Mesenchymal stem cell (in vitro differentiated cells and primary cell): ENCODE measurements around the gene TCAP.

ENCODE experiments used
- DNase-seq: peaks from one replicate; pipeline ENCODE4 v3.0.0-alpha.2; 2013
- H2AFZ ChIP-seq: one replicate; pipeline ENCODE4 v1.6.1; 2013; ENCODE audit warnings: low read depth, mild to moderate bottlenecking, control low read depth, inconsistent platforms, low read length, moderate library complexity
- H2AK5ac ChIP-seq: 2 replicates; pipeline ENCODE4 v1.6.1; 2013; ENCODE audit warnings: low read length, moderate library complexity, mild to moderate bottlenecking, inconsistent platforms; ENCODE audit not compliant: severe bottlenecking
- H2BK120ac ChIP-seq: one replicate; pipeline ENCODE4 v1.6.1; 2013; ENCODE audit warnings: low read depth, mild to moderate bottlenecking, inconsistent platforms, low read length, moderate library complexity
- H2BK12ac ChIP-seq, 2 experiments: one replicate each; pipeline ENCODE4 v1.6.1; 2013; ENCODE audit warnings: inconsistent platforms in 2 of 2, low read length in 2 of 2, mild to moderate bottlenecking in 2 of 2, moderate library complexity in 2 of 2, control low read depth in 1 of 2
- H2BK15ac ChIP-seq: one replicate; pipeline ENCODE4 v1.6.1; 2013; ENCODE audit warnings: mild to moderate bottlenecking, low read depth, inconsistent platforms; ENCODE audit not compliant: poor library complexity, severe bottlenecking
- H2BK5ac ChIP-seq: 2 replicates; pipeline ENCODE4 v1.6.1; 2013; ENCODE audit warnings: low read depth, mild to moderate bottlenecking, low read length, control low read depth, inconsistent platforms; ENCODE audit not compliant: poor library complexity, severe bottlenecking
- H3K14ac ChIP-seq, 2 experiments: one replicate each; pipeline ENCODE4 v1.6.1; 2013; ENCODE audit warnings: inconsistent platforms in 2 of 2, low read length in 2 of 2, control low read depth in 1 of 2, mild to moderate bottlenecking in 1 of 2, moderate library complexity in 1 of 2
- H3K18ac ChIP-seq, 2 experiments: one replicate each; pipeline ENCODE4 v1.6.1; 2013; ENCODE audit warnings: inconsistent platforms in 2 of 2, low read length in 2 of 2, control low read depth in 1 of 2, low read depth in 1 of 2, mild to moderate bottlenecking in 1 of 2
- H3K23ac ChIP-seq, 2 experiments: one replicate each; pipeline ENCODE4 v1.6.1; 2013; ENCODE audit warnings: inconsistent platforms in 2 of 2, low read length in 2 of 2, mild to moderate bottlenecking in 2 of 2, moderate library complexity in 2 of 2, control low read depth in 1 of 2
- H3K27ac ChIP-seq: 2 replicates; pipeline ENCODE4 v1.5.1; 2013; ENCODE audit warnings: mild to moderate bottlenecking, moderate library complexity, low read length, control low read depth, inconsistent platforms; ENCODE audit not compliant: poor library complexity, severe bottlenecking
- H3K27me3 ChIP-seq, 2 experiments: 2 replicates each; pipeline versions ENCODE4 v1.6.1 to v1.7.0; 2013; ENCODE audit warnings: low read length in 2 of 2, mild to moderate bottlenecking in 2 of 2, moderate library complexity in 2 of 2, control low read depth in 1 of 2, inconsistent platforms in 1 of 2; ENCODE audit not compliant: control insufficient read depth in 1 of 2, insufficient read depth in 1 of 2
- H3K36me3 ChIP-seq, 2 experiments: 2 replicates each; pipeline versions ENCODE4 v1.6.1 to v1.7.0; 2013; ENCODE audit warnings: low read length in 2 of 2, control low read depth in 1 of 2, inconsistent platforms in 1 of 2, low read depth in 1 of 2, mild to moderate bottlenecking in 1 of 2; ENCODE audit not compliant: insufficient read depth in 2 of 2, control insufficient read depth in 1 of 2
- H3K4ac ChIP-seq, 2 experiments: one replicate each; pipeline ENCODE4 v1.6.1; 2013; ENCODE audit warnings: inconsistent platforms in 2 of 2, low read length in 2 of 2, mild to moderate bottlenecking in 2 of 2, moderate library complexity in 2 of 2, control low read depth in 1 of 2, low read depth in 1 of 2
- H3K4me1 ChIP-seq: 2 replicates; pipeline ENCODE4 v1.6.1; 2013; ENCODE audit warnings: low read depth, low read length, control low read depth; ENCODE audit not compliant: control insufficient read depth, insufficient read depth
- H3K4me2 ChIP-seq: 2 replicates; pipeline ENCODE4 v1.6.1; 2013; ENCODE audit warnings: low read length, mild to moderate bottlenecking, inconsistent platforms; ENCODE audit not compliant: poor library complexity, severe bottlenecking
- H3K4me3 ChIP-seq, 2 experiments: 2 replicates each; pipeline versions ENCODE4 v1.5.1 to v1.7.0; 2013; ENCODE audit warnings: low read length in 2 of 2, mild to moderate bottlenecking in 2 of 2, control low read depth in 1 of 2, low read depth in 1 of 2; ENCODE audit not compliant: insufficient read depth in 1 of 2
- H3K79me1 ChIP-seq: replicated peaks from 2 replicates; pipeline ENCODE4 v1.6.1; 2013; ENCODE audit warnings: mild to moderate bottlenecking, control low read depth, low read length, inconsistent platforms; ENCODE audit not compliant: poor library complexity, severe bottlenecking
- H3K9ac ChIP-seq: 2 replicates; pipeline ENCODE4 v1.7.0; 2013; ENCODE audit warnings: mild to moderate bottlenecking, low read length, moderate library complexity
- H3K9me3 ChIP-seq: 2 replicates; pipeline ENCODE4 v1.7.0; 2013; ENCODE audit warnings: mild to moderate bottlenecking, low read length; ENCODE audit not compliant: control insufficient read depth
- H4K8ac ChIP-seq: one replicate; pipeline ENCODE4 v1.6.1; 2013; ENCODE audit warnings: inconsistent platforms, mild to moderate bottlenecking, low read length, moderate library complexity
- H4K91ac ChIP-seq: one replicate; pipeline ENCODE4 v1.6.1; 2013; ENCODE audit warnings: mild to moderate bottlenecking, low read length, inconsistent platforms
- WGBS: methylation state at CpG from one replicate; pipeline ENCODE4 v1.1.7; 2013; ENCODE audit warnings: mixed read lengths; 5-methylcytosine and 5-hydroxymethylcytosine counted together

Gene TCAP

DNA sequence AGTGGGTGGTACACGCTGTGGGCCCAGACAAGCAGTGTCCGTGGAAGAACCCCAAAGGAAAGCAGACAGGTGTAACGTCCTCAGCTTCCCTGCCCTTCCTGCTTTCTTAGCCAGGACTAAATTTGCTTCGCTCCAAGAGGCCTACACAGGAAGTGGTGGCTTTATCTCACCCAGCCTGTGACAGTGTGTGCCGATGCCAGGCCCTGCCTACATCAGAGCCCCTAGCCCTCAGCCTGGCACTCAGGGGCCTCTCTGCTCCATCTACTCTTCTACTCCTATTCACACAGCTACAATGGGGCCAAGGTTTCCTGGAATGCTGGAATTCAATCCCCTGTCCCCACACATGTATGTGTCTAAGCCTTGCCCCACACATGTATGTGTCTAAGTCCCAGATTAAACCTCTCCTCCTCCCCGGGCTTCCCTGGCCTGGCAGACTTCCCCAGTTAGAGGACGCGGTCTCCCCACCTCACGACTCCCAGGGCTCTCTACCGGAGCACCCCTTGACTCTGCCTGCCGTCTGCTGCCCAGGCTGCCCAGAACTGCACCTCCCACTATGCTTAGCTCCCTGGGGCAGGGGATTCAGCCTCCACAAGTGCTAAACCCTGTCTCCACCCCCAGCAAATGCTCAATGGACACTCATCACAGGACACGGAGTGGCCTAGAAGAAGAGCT is 14.5 kb downstream of the TCAP start:
- peaks cover 28% of the 10 kb centered on the region for H3K4me1 ChIP-seq
- no peak overlapping the region for H3K4me2 ChIP-seq

DNA sequence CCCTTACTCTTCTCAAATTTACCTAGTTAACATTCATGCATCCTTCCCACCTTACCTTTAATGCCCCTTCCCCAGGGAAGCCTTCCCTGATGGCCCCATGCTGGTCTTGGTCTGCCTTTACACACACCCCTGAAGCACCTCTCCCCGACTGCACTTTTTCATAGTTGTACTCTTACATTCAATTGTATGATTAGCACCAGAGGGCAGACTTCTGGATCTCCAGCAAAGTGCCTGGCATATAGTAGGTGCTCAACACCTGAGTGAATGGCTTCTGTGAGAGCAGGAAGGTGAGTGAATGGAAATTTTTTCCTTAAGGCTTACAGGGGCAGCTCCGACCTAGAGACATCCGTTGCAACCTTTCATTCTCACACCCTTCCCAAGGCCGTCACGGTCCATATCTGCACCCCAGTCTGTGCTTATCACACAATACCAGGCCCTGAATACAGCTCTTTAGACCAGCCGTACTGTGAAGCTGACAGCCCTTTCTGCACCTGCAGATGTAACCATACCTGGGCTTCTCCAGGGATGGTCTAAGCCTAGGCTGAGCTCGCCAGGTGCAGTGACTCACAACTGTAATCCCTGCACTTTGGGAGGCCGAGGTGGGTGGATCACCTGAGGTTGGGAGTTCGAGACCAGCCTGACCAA is 18.3 kb downstream of the TCAP start:
- no peak overlapping the region for H3K27ac ChIP-seq
- no peak overlapping the region for H2AK5ac ChIP-seq
- no peak for DNase-seq
- H2BK12ac ChIP-seq, result no peak overlapping the region
- no peaks in the 10 kb centered on the region for H3K9me3 ChIP-seq
- H3K27me3 ChIP-seq, result no peaks in the 10 kb centered on the region
- no peak overlapping the region for H2BK120ac ChIP-seq
- H3K18ac ChIP-seq, result no peak overlapping the region
- H3K4me3 ChIP-seq, result no peak overlapping the region
- no peak overlapping the region for H4K91ac ChIP-seq
- H2BK5ac ChIP-seq, result no peak overlapping the region
- H3K36me3 ChIP-seq, result peaks cover 26 to 33% of the 10 kb centered on the region in 2 experiments
- H3K14ac ChIP-seq, result no peak overlapping the region
- H3K23ac ChIP-seq, result no peak overlapping the region
- H3K9ac ChIP-seq, result no peak overlapping the region
- no peak overlapping the region for H3K4ac ChIP-seq
- H2AFZ ChIP-seq, result no peak overlapping the region
- H3K4me2 ChIP-seq, result no peak overlapping the region
- no peaks in the 10 kb centered on the region for H3K79me1 ChIP-seq
- H3K4me1 ChIP-seq, result peaks cover 2% of the 10 kb centered on the region
- H4K8ac ChIP-seq, result no peak overlapping the region
- H2BK15ac ChIP-seq, result no peak overlapping the region
- WGBS, result 91% methylated on average over 8 of the region's 9 CpGs

More for the DNA sequence above, 14.5 kb downstream of the TCAP start:
- H2BK5ac ChIP-seq, result no peak overlapping the region
- no peak overlapping the region for H2BK120ac ChIP-seq
- no peaks in the 10 kb centered on the region for H3K27me3 ChIP-seq
- no peak for DNase-seq
- no peak overlapping the region for H4K91ac ChIP-seq
- H4K8ac ChIP-seq, result no peak overlapping the region
- H2AK5ac ChIP-seq, result no peak overlapping the region
- H2BK12ac ChIP-seq, result no peak overlapping the region
- H3K4ac ChIP-seq, result no peak overlapping the region
- no peak overlapping the region for H3K23ac ChIP-seq
- H3K36me3 ChIP-seq, result peaks cover 30 to 42% of the 10 kb centered on the region in 2 experiments
- H3K18ac ChIP-seq, result no peak overlapping the region
- no peaks in the 10 kb centered on the region for H3K9me3 ChIP-seq
- no peaks in the 10 kb centered on the region for H3K79me1 ChIP-seq
- no peak overlapping the region for H2BK15ac ChIP-seq
- H3K14ac ChIP-seq, result no peak overlapping the region
- H3K27ac ChIP-seq, result no peak overlapping the region
- WGBS, result 85% methylated on average over 12 of the region's 12 CpGs
- no peak overlapping the region for H3K4me3 ChIP-seq
- H2AFZ ChIP-seq, result no peak overlapping the region
- no peak overlapping the region for H3K9ac ChIP-seq

DNA sequence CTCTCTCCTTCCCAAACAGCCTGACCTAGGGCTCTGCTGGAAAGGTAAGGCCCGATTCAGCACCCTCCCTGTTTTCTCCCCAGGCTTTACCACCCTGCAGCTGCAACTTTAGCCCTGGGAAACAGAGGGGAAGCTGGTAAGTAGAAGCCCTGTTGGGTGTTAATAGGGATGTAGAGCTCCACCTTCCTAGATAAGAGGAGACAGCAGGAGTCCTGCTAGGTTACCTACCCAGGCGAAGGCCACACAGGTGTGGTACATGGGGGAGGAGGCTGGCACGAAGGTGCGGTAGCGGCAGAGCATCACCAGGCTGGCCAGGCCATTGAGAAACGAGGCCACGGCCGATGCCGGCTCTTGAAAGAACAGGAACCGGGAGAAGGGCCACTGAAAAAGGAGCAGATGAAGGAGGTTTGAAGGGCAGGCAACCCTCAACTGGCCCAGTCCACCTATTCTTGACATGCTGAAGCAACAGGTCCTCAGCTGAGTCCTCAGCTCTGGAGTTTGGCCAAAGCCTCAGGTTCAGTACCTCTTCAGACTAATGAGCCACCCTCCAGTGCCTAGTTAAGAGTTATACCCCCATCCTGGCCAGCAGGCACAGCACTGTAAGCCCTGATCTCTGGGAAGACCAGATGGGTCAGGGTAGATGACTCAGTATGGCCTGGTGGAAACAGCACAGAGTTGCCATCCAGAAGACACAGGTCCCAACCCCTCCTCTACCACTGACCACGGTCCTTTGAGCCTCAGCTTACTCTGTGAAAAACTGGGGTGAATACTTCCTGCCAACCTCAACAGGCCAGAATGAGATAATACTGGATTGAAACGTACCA is 19.4 kb downstream of the TCAP start:
- no peak overlapping the region for H2AFZ ChIP-seq
- H3K79me1 ChIP-seq, result no peaks in the 10 kb centered on the region
- 95% methylated on average over 12 of the region's 12 CpGs for WGBS

DNA sequence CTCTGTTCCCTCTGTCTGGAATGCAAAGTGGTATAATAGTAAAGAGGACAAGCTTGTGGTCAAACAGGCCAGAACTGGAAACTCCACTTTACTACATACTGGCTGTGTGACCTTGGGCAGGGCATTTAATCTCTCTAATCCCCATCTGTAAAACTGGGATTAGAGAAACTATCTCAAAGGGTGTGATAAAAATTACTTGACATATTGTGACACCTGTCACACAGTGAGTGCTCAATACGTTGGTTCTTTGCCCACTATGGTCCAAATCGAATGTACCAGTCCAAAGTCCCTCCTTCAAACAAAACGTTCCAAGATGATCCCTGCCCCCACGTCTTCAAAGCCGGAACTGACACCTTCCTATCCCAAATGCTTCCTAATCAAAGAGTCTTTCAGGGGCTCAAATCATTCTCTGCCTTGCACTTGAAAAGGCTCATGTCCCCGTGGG is 22.0 kb downstream of the TCAP start:
- no peak overlapping the region for H2BK12ac ChIP-seq
- peak overlapping the region in 1 of 2 experiments; percentile 80 for H3K4me3 ChIP-seq
- H3K23ac ChIP-seq, result no peak overlapping the region
- H2AFZ ChIP-seq, result peak overlapping the region; percentile 72
- H3K9me3 ChIP-seq, result no peaks in the 10 kb centered on the region
- H3K4me1 ChIP-seq, result peaks cover 4% of the 10 kb centered on the region
- peaks cover 14 to 18% of the 10 kb centered on the region in 2 experiments for H3K36me3 ChIP-seq
- no peaks in the 10 kb centered on the region for H3K79me1 ChIP-seq
- H2BK15ac ChIP-seq, result peak overlapping the region; percentile 60
- WGBS, result 52% methylated on average over 6 of the region's 6 CpGs
- H3K27me3 ChIP-seq, result no peaks in the 10 kb centered on the region
- peak overlapping the region; percentile 88 for H3K27ac ChIP-seq
- no peak overlapping the region for H3K14ac ChIP-seq
- peak overlapping the region; percentile 60 for H2AK5ac ChIP-seq
- no peak for DNase-seq
- peak overlapping the region; percentile 68 for H3K4me2 ChIP-seq
- no peak overlapping the region for H2BK5ac ChIP-seq
- no peak overlapping the region for H4K91ac ChIP-seq
- H3K9ac ChIP-seq, result no peak overlapping the region
- H3K4ac ChIP-seq, result peak overlapping the region in 1 of 2 experiments; percentile 73
- no peak overlapping the region for H2BK120ac ChIP-seq
- peak overlapping the region; percentile 88 for H4K8ac ChIP-seq
- H3K18ac ChIP-seq, result no peak overlapping the region

More for the DNA sequence above, 19.4 kb downstream of the TCAP start:
- DNase-seq, result no peak
- H3K18ac ChIP-seq, result no peak overlapping the region
- peaks cover 4% of the 10 kb centered on the region for H3K4me1 ChIP-seq
- no peak overlapping the region for H2BK15ac ChIP-seq
- H3K23ac ChIP-seq, result no peak overlapping the region
- H3K4me3 ChIP-seq, result no peak overlapping the region
- no peak overlapping the region for H3K4ac ChIP-seq
- H4K91ac ChIP-seq, result no peak overlapping the region
- peaks cover 26 to 27% of the 10 kb centered on the region in 2 experiments for H3K36me3 ChIP-seq
- H4K8ac ChIP-seq, result no peak overlapping the region
- no peaks in the 10 kb centered on the region for H3K9me3 ChIP-seq
- H3K27me3 ChIP-seq, result no peaks in the 10 kb centered on the region
- no peak overlapping the region for H2AK5ac ChIP-seq
- no peak overlapping the region for H2BK120ac ChIP-seq
- no peak overlapping the region for H2BK12ac ChIP-seq
- no peak overlapping the region for H2BK5ac ChIP-seq
- no peak overlapping the region for H3K27ac ChIP-seq
- no peak overlapping the region for H3K9ac ChIP-seq
- no peak overlapping the region for H3K14ac ChIP-seq
- no peak overlapping the region for H3K4me2 ChIP-seq
